Natural killer cell (primary cell): Measurements from ENCODE around the gene CACFD1. TPM values are rescaled to one million over a fixed set of nuclear protein-coding genes. Genes with fewer than 3 reads are reported as not detected.

Experiments
- ATAC-seq, 3 donors: fragments of 150-1000 bp in 2 of 3; fragments of 200-7000 bp in 1 of 3; cut with Tn5 transposase; 1 replicate in 1 of 3; 2 replicates in 2 of 3; pipeline ENCODE4 v1.10.0; 2021; ENCODE audit warnings: mild to moderate bottlenecking in 2 of 3, moderate library complexity in 2 of 3
- DNase-seq, 2 donors: peaks; one replicate each; pipeline versions ENCODE4 v3.0.0 to v3.0.0-alpha.2; 2013 to 2021; ENCODE audit warnings: mixed read lengths in 1 of 2
- H3K27ac ChIP-seq: one replicate; pipeline ENCODE4 v1.5.1; 2013; ENCODE audit warnings: mild to moderate bottlenecking, low read length
- H3K27me3 ChIP-seq: one replicate; pipeline ENCODE4 v1.6.1; 2013; ENCODE audit warnings: low read length; ENCODE audit not compliant: control insufficient read depth, insufficient read depth
- H3K36me3 ChIP-seq: one replicate; pipeline ENCODE4 v1.6.1; 2013; ENCODE audit warnings: low read length; ENCODE audit not compliant: control insufficient read depth, insufficient read depth
- H3K4me1 ChIP-seq: one replicate; pipeline ENCODE4 v1.6.1; 2013; ENCODE audit warnings: low read length; ENCODE audit not compliant: control insufficient read depth, insufficient read depth
- H3K4me3 ChIP-seq: one replicate; pipeline ENCODE4 v1.5.1; 2013; ENCODE audit warnings: low read length
- H3K9me3 ChIP-seq: one replicate; pipeline ENCODE4 v1.6.1; 2013; ENCODE audit warnings: low read length; ENCODE audit not compliant: control insufficient read depth, insufficient read depth
- H3K27ac Mint-ChIP-seq, 2 donors: one replicate each; pipeline ENCODE4 v1.8.0; 2022; ENCODE audit warnings: mild to moderate bottlenecking in 2 of 2, mixed read lengths in 2 of 2, moderate library complexity in 1 of 2
- H3K27me3 Mint-ChIP-seq, 2 donors: one replicate each; pipeline ENCODE4 v1.8.0; 2022; ENCODE audit warnings: low read depth in 2 of 2, mixed read lengths in 2 of 2
- H3K36me3 Mint-ChIP-seq: one replicate; pipeline ENCODE4 v1.8.0; 2022; ENCODE audit warnings: mixed read lengths
- H3K4me1 Mint-ChIP-seq, 2 donors: one replicate each; pipeline ENCODE4 v1.8.0; 2022; ENCODE audit warnings: mixed read lengths in 2 of 2
- H3K4me3 Mint-ChIP-seq: one replicate; pipeline ENCODE4 v1.8.0; 2022; ENCODE audit warnings: mild to moderate bottlenecking, moderate library complexity, mixed read lengths
- H3K9me3 Mint-ChIP-seq, 2 donors: one replicate each; pipeline ENCODE4 v1.8.0; 2022; ENCODE audit warnings: mixed read lengths in 2 of 2
- WGBS: methylation state at CpG from one replicate; pipeline ENCODE4 v1.1.7; 2013; ENCODE audit warnings: missing lambda C conversion rate; ENCODE audit not compliant: insufficient coverage; 5-methylcytosine and 5-hydroxymethylcytosine counted together
- intact Hi-C: fragments of 100-400 bp; cut with micrococcal nuclease; formaldehyde crosslinking; loops from one replicate; pipeline ENCODE4 v1.14.2; 2022
- total RNA-seq, 4 donors: library from RNA; stranded (reverse); fragments of 120-200 nt in 1 of 4; gene quantifications; one replicate each; pipeline versions ENCODE4 v1.2.3 to v1.2.4, GENCODE V29; 2013 to 2022
- TF ChIP-seq, protein P1 (sequence below): fragments of 200-600 bp; IDR thresholded peaks from one replicate; pipeline ENCODE4 v1.8.0; 2022; ENCODE audit warnings: antibody characterized with exemption

The CACFD1 gene
- total RNA-seq, 3 donors from 2014 or later (not counting 1 experiment from before 2014, with no cell fraction given) = 4.5 to 8.3 (median 5.4) TPM

DNA sequence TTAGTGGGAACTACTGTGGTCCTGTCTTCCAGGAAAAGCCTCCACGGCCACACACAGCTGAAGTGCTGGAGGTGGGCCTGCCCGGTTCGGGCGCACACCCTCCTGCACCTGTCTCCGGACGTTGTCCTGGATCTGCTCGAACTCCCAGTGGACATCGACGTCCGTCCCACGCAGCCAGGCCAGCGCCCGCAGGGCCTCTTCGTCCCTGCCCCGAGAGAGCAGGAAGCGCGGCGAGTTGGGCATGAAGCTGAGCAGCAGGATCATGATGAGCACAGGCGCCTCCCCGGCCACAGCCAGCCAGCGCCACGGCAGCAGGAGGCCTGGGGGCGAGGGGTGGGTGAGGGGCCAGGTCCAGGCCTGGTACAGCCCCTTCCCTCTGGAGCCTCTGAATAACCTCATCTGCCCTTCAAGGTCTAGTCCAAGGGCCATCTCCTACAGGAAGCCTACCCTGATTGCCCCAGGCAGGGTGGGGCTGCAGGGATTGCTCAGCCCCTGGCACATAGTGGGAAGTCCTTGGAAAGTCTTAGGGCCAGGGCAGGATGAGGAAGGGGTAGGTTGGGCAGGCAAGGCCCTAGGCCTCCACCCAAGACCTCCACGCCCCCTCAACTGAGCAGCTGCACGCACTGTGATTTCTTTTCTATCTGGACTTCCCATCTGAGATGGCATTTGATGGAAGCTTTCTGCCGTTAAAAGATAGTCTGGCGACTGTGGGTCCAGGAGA lies 15.7 kb downstream of the CACFD1 start:
- Mint-ChIP-seq H3K9me3 (no peaks in the 10 kb centered on the region), H3K27me3 (no peaks in the 10 kb centered on the region), H3K27ac (no peak overlapping the region), H3K36me3 (no peaks in the 10 kb centered on the region), H3K4me1 (peaks cover 9 to 15% of the 10 kb centered on the region in 2 donors), H3K4me3 (no peak overlapping the region)
- no peak overlapping the region for H3K27ac ChIP-seq
- no peaks in the 10 kb centered on the region for H3K27me3 ChIP-seq
- no peaks in the 10 kb centered on the region for H3K9me3 ChIP-seq
- 89% methylated on average over 27 of the region's 27 CpGs for WGBS
- DNase-seq = no peak
- H3K36me3 ChIP-seq = no peaks in the 10 kb centered on the region
- TF ChIP-seq, protein P1, sequence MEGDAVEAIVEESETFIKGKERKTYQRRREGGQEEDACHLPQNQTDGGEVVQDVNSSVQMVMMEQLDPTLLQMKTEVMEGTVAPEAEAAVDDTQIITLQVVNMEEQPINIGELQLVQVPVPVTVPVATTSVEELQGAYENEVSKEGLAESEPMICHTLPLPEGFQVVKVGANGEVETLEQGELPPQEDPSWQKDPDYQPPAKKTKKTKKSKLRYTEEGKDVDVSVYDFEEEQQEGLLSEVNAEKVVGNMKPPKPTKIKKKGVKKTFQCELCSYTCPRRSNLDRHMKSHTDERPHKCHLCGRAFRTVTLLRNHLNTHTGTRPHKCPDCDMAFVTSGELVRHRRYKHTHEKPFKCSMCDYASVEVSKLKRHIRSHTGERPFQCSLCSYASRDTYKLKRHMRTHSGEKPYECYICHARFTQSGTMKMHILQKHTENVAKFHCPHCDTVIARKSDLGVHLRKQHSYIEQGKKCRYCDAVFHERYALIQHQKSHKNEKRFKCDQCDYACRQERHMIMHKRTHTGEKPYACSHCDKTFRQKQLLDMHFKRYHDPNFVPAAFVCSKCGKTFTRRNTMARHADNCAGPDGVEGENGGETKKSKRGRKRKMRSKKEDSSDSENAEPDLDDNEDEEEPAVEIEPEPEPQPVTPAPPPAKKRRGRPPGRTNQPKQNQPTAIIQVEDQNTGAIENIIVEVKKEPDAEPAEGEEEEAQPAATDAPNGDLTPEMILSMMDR = no peak
- no peak for ATAC-seq
- intact Hi-C loops = no loop called here
- no peak overlapping the region for H3K4me3 ChIP-seq
- H3K4me1 ChIP-seq = peaks cover 55% of the 10 kb centered on the region

DNA sequence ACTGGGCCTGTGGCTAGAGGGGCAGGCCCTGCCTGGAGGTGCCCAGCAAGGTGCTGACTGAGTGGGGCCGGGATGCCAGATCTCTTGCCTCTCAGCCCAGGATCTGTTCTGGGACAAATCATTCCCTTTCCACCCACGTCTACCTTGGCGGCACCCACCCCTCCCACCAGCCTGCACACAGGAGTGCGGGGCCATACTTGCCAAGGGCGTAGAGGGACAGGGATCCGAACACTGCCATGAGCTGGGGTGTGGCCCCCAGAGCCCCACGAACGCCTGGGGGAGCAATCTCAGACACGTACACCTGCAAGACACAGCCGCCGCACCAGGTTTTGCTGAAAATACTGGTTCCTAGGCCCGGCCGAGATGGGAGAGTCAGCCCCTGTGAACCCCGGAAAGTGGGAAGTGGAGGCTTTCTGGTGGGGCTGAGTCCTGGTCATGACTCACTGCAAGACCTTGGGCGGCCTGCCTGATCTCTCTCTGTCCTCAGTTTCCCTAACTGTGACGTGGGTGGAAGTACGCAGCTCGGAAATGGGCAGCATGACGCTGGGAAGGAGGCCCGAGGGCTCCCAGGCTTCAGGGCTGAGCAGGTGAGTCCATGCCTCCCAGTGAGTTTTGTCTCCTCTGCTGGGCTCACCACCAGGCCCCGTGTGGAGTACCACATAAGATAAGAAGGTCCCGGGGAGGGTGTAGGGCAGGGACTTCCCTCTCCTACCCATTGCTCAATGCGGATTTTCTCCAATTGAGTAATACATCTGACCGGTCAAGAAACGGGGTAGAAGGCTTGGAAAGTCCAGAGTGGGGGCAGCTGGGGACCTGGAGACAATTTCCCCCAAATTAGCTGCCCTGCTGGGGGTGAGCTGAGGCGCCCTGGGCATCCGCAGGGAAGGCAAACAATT lies 16.5 kb downstream of the CACFD1 start:
- H3K9me3 Mint-ChIP-seq = no peaks in the 10 kb centered on the region
- Histone ChIP-seq H3K4me3 (no peak overlapping the region), H3K4me1 (peaks cover 55% of the 10 kb centered on the region), H3K36me3 (no peaks in the 10 kb centered on the region), H3K27me3 (no peaks in the 10 kb centered on the region), H3K9me3 (no peaks in the 10 kb centered on the region), H3K27ac (no peak overlapping the region)
- peak in 1 of 3 donors; percentile 22 for ATAC-seq
- no peak overlapping the region for H3K4me3 Mint-ChIP-seq
- TF ChIP-seq, protein P1 = no peak
- no peaks in the 10 kb centered on the region for H3K36me3 Mint-ChIP-seq
- no peak overlapping the region for H3K27ac Mint-ChIP-seq
- H3K27me3 Mint-ChIP-seq = no peaks in the 10 kb centered on the region
- WGBS = 92% methylated on average over 26 of the region's 27 CpGs
- H3K4me1 Mint-ChIP-seq = peaks cover 9 to 15% of the 10 kb centered on the region in 2 donors
- intact Hi-C loops = no loop called here
- DNase-seq = no peak

DNA sequence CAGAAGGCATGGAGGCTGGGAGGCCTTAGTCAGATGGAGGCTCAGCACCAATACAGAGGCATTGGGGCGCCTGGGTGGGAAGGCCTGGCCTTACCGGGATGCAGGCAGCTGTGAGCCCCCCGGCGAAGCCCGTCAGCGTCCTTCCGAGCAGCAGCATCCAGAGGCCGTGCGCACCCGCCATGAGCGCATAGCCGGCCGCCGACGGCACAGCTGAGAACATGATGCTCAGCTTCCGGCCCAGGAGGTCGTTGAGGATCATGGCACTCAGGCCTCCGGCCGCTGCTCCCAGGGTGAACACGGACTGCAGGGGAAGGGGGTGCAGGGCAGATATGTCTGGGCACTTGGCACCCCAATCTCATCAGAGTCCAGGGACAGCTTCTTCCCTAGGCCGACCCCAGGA lies 17.2 kb downstream of the CACFD1 start:
- peaks cover 55% of the 10 kb centered on the region for H3K4me1 ChIP-seq
- Mint-ChIP-seq H3K27ac (no peak overlapping the region), H3K4me1 (peaks cover 9 to 15% of the 10 kb centered on the region in 2 donors), H3K9me3 (no peaks in the 10 kb centered on the region), H3K27me3 (no peaks in the 10 kb centered on the region), H3K36me3 (no peaks in the 10 kb centered on the region), H3K4me3 (no peak overlapping the region)
- no peak for DNase-seq
- H3K4me3 ChIP-seq = no peak overlapping the region
- TF ChIP-seq, protein P1 = no peak
- H3K27me3 ChIP-seq = no peaks in the 10 kb centered on the region
- no peaks in the 10 kb centered on the region for H3K36me3 ChIP-seq
- H3K9me3 ChIP-seq = no peaks in the 10 kb centered on the region
- no peak overlapping the region for H3K27ac ChIP-seq
- no peak for ATAC-seq
- intact Hi-C loops = no loop called here
- 95% methylated on average over 21 of the region's 21 CpGs for WGBS
